DMS53 (cell line): ENCODE measurements around the gene KRT34.

Experiments
- DNase-seq: peaks from one replicate; lab custom pipeline; 2025; lab: John Stamatoyannopoulos, UW

Gene KRT34

DNA sequence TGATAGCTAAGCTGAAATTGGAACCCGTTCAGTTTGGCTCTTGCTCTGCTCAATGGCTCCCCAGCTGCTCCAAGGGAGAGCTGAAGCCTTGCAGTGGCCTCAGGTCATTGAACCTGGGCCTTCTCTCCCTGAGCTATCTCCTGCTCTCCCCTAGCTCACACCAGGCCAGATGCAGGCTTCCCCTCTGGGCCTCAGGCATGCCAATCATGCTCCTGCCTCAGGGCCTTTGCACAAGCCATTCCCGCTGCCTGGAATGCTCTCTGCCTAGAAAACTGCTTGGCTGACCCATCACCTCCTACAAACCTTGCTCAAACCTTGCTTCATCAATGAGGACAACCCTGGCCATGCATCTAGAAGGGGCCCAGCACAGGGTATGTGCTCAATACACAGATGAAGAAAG, 49.9 kb downstream of the KRT34 start:
- DNase-seq, result no peak

DNA sequence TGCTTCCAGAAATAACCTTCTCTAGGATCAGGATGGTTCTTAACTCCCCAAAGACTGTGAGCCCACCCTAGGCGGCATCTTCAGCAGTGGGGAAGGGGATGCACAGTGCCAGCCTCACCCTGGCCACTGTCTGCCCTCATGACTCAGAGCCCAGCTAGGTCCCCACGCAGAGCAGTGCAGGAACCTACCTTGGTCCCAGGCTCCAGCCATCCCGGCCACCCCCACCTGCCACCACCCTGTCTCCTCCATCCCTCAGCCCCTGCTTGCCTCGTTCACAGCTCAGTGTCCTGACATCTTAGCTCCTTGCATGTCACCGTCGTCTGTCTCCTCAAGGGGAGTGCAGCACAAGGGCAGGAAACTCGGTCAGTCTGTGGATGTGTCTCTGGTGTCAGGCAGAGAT, 50.5 kb downstream of the KRT34 start:
- no peak for DNase-seq

DNA sequence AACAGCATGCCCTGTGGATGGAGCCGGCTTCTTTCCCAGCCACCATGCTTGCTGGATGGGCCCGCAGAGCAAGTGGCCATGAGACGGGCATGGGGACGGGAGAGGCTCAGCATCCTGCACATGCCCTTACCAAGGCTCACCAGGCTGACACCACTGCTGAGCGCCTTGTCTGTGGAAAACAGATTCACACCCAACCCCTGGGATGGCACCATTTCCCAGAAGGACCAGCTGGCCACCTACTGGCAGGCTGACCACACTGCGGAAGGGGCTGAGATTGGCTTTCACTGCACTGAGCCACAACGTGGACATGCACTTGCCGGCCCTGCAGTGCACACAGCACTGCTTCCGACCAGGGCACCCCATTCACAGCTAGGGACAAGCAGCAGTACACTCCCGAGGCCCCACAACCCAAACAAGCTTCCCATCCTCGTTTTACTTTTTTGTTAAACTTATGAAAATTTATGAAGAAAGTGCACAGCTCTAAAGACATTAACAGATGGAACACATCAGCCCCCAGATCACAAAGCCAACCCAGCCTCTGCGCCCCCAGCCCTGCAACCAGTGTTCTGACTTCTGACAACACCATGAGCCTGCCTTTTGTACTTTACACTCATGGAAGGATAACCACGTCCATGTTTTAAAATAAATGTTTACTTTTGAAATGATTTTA, 52.7 kb downstream of the KRT34 start:
- DNase-seq, result peak; percentile 82

DNA sequence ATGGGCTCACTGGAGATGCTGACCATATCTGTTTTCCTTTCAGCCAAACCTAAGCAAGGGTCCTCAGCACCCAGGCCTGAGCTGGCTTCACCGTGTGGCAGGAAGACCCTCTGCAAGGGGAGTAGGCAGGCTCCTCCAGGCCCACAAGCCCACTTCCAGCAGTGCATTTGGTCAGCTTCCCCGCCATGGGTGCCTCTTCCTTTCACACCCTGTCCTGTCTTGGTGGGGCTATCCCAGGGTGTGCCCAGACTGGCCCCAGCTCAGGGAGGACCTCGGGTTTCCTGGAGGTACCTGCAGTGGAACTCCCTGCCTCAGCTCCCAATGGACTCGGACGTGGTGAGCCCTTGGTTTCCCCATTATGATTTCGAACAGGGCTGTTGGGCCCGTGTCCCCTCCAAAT, 53.9 kb downstream of the KRT34 start:
- DNase-seq, result no peak
